ENCODE data around the gene TMEM245.

- TF ChIP-seq CTCF (IDR thresholded peaks at IDR 0.05) (no peak), POLR2AphosphoS5 (IDR thresholded peaks at IDR 0.05; ENCODE audit: low read depth, low read length) (no peak), SIN3A (IDR thresholded peaks at IDR 0.05; ENCODE audit: borderline replicate concordance, insufficient read depth, low read depth, low read length) (no peak), REST (IDR thresholded peaks at IDR 0.05; ENCODE audit: insufficient read depth in 1 of 2, low read depth in 2 of 2, low read length in 1 of 2) (no peak), TCF7L2 (IDR thresholded peaks at IDR 0.05; ENCODE audit: low read depth, low read length) (no peak)
These were observed 70.9 kb downstream of the TMEM245 start for GRCh38 chr9:109048822-109049221.

Measured in Panc1 (cell line).